Measurements from ENCODE around the gene PIM3. TPM values are rescaled to one million over a fixed set of nuclear protein-coding genes. Genes with fewer than 3 reads are reported as not detected.

PIM3 gene
- total RNA-seq, 1 donor from 2014 or later, result 31.0 TPM

DNA sequence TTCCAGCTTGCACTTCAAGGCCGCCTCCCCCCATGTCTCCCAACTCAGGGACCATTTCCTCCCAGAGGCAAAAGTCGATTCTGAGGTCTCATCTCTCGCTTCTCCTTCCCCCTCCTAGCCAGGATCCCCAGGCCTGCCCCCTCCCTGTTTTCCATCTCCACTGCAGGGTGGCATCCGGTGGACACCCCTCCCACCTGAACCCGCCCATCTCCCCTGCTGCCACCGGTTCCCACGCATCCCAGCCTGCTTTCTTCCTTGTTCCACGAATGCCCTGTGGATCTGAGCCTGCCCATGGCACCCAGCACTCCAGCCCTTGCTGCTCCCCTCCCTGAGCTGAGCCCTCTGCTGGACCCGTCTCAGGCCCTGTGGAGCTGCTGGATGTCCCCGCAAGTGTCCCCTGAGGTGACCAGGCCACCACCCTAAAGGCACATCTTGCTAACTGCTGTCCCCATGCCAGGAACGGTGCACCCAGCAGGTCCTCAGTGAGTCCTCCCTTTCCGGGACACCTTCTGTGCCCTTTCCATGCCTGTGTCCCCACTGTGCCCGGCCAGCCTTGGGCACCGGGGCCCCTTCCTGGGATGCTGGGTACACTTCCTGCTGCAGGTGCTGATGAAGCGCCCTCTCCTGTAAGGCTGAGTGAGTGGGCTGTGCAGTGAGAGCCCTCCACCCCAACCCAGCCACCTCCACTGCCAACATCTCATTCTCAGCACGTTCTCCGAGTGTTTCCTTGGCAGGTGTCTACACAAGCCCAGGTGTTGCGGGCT, 51.1 kb downstream of the PIM3 start:
- no peaks in the 10 kb centered on the region for H3K9me3 Mint-ChIP-seq
- no peak for TF ChIP-seq CTCF (conservative IDR thresholded peaks at IDR 0.05)
- DNase-seq (ENCODE audit: low read depth, low spot score), result no peak
- no peaks in the 10 kb centered on the region for H3K36me3 Mint-ChIP-seq (ENCODE audit: low read depth)
- H3K4me1 Mint-ChIP-seq, result no peaks in the 10 kb centered on the region
- no peak overlapping the region for H3K27ac Mint-ChIP-seq (ENCODE audit: unreplicated experiment)
- no peak overlapping the region for H3K4me3 Mint-ChIP-seq
- peaks cover 39% of the 10 kb centered on the region for H3K27me3 Mint-ChIP-seq (ENCODE audit: low read depth)

- H3K9me3 Mint-ChIP-seq, result no peaks in the 10 kb centered on the region
- no peak for DNase-seq (ENCODE audit: low read depth, low spot score)
- no peak within 1 kb of the TSS for H3K27ac Mint-ChIP-seq (ENCODE audit: unreplicated experiment)
- peaks cover 44% of the 10 kb centered on the region for H3K27me3 Mint-ChIP-seq (ENCODE audit: low read depth)
- no peaks in the 10 kb centered on the region for H3K4me1 Mint-ChIP-seq
- H3K4me3 Mint-ChIP-seq, result no peak within 1 kb of the TSS
- TF ChIP-seq CTCF (conservative IDR thresholded peaks at IDR 0.05), result no peak
- H3K36me3 Mint-ChIP-seq (ENCODE audit: low read depth), result no peaks in the 10 kb centered on the region
These were observed 51.9 kb downstream of the PIM3 start, which contains the start of gene IL17REL for GRCh38 chr22:50012211-50013181. Gene IL17REL (minus strand): TSS chr22:50012765. CDS start chr22:50012646, 119 bp downstream.

Small RNAs within 50 kb of the gene (microRNA-seq; reads per million reads assigned to microRNA genes)
- 2.4 reads per million for gene MIR6821

Other genes with a start within 250 kb of the PIM3 start
- 55.5 and 59.1 TPM in 2 replicates for gene BRD1, start 132.9 kb upstream of the PIM3 start, total RNA-seq
- 43.8 and 44.5 TPM in 2 replicates for gene ZBED4, start 106.9 kb upstream of the PIM3 start, total RNA-seq
- 21.2 and 24.7 TPM in 2 replicates for gene ALG12, start 42.3 kb upstream of the PIM3 start, total RNA-seq
- gene CRELD2, start 42.1 kb upstream of the PIM3 start, total RNA-seq, result 39.6 and 43.8 TPM in 2 replicates
- gene IL17REL, start 52.0 kb downstream of the PIM3 start, total RNA-seq, result 0.07 TPM in 1 of 2 replicates, not detected in the other
- gene TTLL8, start 97.5 kb downstream of the PIM3 start, total RNA-seq, result not detected in 2 replicates
- gene MLC1, start 124.7 kb downstream of the PIM3 start, total RNA-seq, result 2.0 and 3.3 TPM in 2 replicates
- not detected in 2 replicates for gene MOV10L1, start 129.2 kb downstream of the PIM3 start, total RNA-seq
- gene PANX2, start 210.0 kb downstream of the PIM3 start, total RNA-seq, result 2.5 and 3.0 TPM in 2 replicates
- gene TRABD, start 225.1 kb downstream of the PIM3 start, total RNA-seq, result 45.7 and 46.9 TPM in 2 replicates
- 24.3 and 24.5 TPM in 2 replicates for gene SELENOO, start 240.2 kb downstream of the PIM3 start, total RNA-seq